ENCODE results near the gene SMAP1.

SMAP1 gene

DNA sequence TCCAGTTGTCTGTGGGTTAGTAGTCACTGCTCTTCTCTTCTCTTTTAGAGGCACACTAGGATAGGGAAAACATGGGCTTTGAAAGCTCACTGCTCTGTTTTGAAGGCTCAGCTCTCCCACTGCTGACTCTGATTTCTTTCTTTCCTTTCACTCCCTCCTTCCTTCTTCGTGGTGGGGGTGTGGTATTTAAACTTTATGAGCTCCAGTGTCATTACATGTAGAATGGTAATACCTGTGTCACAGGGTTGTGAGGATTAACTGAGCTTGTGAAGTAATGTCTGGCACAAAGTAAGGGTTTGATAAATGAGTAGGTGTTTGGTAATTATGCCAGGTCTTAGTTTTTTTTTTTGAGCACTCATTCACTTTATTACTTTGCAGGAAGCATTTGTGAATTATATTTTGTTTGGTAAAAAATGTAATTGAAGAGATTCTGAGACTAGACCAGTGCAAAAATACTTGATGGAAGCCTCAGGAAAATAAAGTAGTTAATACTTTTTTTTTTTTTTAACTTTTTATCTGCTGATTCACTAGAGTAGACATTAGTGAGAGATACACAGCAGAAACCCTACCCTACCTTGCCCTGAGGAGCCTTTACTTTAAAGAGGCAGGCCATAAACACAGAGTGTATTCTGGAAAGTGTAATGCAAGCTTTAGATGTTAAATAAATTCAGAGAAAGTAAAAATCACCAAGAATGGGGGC is 17.3 kb downstream of the SMAP1 start:
- TF ChIP-seq CTCF (IDR thresholded peaks at IDR 0.05; ENCODE audit: low read depth, low read length) = no peak
- no peak overlapping the region for H3K27ac ChIP-seq

GRCh38 chr6:70685494-70686180 is 18.0 kb downstream of the SMAP1 start:
- Histone ChIP-seq H3K27ac (no peak overlapping the region), H3K9me3 (ENCODE audit: severe bottlenecking) (no peaks in the 10 kb centered on the region), H3K4me3 (ENCODE audit: low read depth, low read length) (no peak overlapping the region), H3K27me3 (ENCODE audit: insufficient read depth, low read depth, severe bottlenecking) (no peaks in the 10 kb centered on the region), H3K36me3 (no peaks in the 10 kb centered on the region)
- no peak for TF ChIP-seq CTCF (IDR thresholded peaks at IDR 0.05; ENCODE audit: low read depth, low read length)
- no peak for DNase-seq

More for the DNA sequence above, 17.3 kb downstream of the SMAP1 start:
- DNase-seq = no peak
- H3K4me3 ChIP-seq (ENCODE audit: low read depth, low read length) = no peak overlapping the region
- no peaks in the 10 kb centered on the region for H3K36me3 ChIP-seq
- no peaks in the 10 kb centered on the region for H3K27me3 ChIP-seq (ENCODE audit: insufficient read depth, low read depth, severe bottlenecking)
- no peaks in the 10 kb centered on the region for H3K9me3 ChIP-seq (ENCODE audit: severe bottlenecking)

DNA sequence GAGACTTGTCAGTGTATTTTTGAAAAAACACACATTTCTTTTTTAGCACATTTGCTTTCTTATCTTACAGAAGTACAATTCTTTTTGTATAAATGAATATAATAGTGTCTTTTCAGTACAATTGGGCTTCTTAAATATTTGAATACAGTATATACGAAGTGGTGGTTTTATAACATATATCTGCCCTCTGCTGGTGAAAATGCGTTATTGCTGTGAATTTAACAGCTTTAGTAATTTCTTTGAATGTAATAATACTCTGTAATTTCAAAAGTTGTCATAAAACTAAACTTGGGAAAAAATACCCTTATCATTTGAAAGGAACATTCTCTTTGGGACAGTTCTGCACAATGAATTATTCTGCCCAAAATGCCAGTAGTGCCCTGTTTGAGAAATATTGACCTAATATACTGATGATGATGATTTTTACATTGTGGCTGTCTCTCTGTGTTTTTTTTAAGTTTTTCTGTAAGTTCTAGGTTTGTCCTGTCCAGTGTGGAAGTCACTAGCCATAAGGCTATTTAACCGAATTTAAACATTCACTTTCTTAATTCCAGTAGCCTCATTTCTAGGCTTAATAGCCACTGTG is 19.0 kb downstream of the SMAP1 start:
- Histone ChIP-seq H3K27ac (no peak overlapping the region), H3K27me3 (ENCODE audit: insufficient read depth, low read depth, severe bottlenecking) (no peaks in the 10 kb centered on the region), H3K4me3 (ENCODE audit: low read depth, low read length) (no peak overlapping the region), H3K9me3 (ENCODE audit: severe bottlenecking) (no peaks in the 10 kb centered on the region), H3K36me3 (no peaks in the 10 kb centered on the region)
- no peak for DNase-seq
- no peak for TF ChIP-seq CTCF (IDR thresholded peaks at IDR 0.05; ENCODE audit: low read depth, low read length)

DNA sequence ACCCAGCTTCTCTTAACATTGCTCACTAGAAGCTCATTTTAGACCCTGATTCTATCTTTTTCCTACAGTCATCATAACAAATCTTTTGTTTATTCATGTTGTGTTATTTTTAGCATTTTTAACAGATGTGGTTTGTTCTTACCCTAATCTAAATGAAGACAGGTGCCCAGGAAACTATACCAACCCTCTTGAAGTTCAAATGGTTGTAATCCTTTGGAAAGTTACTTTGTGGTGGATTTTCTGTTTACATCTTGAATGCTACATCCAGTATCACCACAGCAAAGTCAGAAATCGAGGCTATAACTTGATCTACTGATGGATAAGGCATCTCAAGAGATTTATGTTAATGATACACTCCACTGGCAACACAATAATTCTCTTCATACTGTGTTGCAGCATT is 26.2 kb downstream of the SMAP1 start:
- Histone ChIP-seq H3K4me3 (ENCODE audit: low read depth, low read length) (no peak overlapping the region), H3K27ac (no peak overlapping the region), H3K27me3 (ENCODE audit: insufficient read depth, low read depth, severe bottlenecking) (no peaks in the 10 kb centered on the region), H3K36me3 (no peaks in the 10 kb centered on the region), H3K9me3 (ENCODE audit: severe bottlenecking) (no peaks in the 10 kb centered on the region)
- TF ChIP-seq CTCF (IDR thresholded peaks at IDR 0.05; ENCODE audit: low read depth, low read length) = no peak
- no peak for DNase-seq

DNA sequence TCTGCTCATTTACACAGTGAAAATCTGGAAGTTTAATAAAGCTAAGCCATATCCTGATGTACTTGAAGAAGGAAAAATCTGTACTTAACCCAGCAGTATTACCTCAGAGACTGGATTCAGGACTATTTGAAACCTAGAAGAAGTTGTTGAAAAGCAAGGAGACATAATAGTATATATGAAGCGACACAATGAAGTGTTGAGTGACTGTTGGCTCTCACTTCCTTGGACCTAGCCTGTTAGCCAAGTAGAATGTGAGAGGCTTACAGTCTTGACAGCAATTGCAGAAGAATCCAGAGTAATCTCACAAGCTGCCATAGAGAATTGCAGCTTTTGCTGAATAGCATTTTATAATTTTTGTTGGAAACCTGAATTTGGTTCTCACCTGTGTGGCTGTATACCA is 26.7 kb downstream of the SMAP1 start:
- no peaks in the 10 kb centered on the region for H3K9me3 ChIP-seq (ENCODE audit: severe bottlenecking)
- no peak overlapping the region for H3K27ac ChIP-seq
- DNase-seq = no peak
- H3K27me3 ChIP-seq (ENCODE audit: insufficient read depth, low read depth, severe bottlenecking) = no peaks in the 10 kb centered on the region
- H3K36me3 ChIP-seq = no peaks in the 10 kb centered on the region
- TF ChIP-seq CTCF (IDR thresholded peaks at IDR 0.05; ENCODE audit: low read depth, low read length) = no peak
- H3K4me3 ChIP-seq (ENCODE audit: low read depth, low read length) = no peak overlapping the region

Measured in WERI-Rb-1 (cell line).